ENCODE results near the gene CHCHD4. TPM values are rescaled to one million over a fixed set of nuclear protein-coding genes. Genes with fewer than 3 reads are reported as not detected.

CHCHD4 gene
- total and polyA plus RNA-seq, 2 experiments from 2014 or later, result 31.1 to 39.2 TPM

DNA sequence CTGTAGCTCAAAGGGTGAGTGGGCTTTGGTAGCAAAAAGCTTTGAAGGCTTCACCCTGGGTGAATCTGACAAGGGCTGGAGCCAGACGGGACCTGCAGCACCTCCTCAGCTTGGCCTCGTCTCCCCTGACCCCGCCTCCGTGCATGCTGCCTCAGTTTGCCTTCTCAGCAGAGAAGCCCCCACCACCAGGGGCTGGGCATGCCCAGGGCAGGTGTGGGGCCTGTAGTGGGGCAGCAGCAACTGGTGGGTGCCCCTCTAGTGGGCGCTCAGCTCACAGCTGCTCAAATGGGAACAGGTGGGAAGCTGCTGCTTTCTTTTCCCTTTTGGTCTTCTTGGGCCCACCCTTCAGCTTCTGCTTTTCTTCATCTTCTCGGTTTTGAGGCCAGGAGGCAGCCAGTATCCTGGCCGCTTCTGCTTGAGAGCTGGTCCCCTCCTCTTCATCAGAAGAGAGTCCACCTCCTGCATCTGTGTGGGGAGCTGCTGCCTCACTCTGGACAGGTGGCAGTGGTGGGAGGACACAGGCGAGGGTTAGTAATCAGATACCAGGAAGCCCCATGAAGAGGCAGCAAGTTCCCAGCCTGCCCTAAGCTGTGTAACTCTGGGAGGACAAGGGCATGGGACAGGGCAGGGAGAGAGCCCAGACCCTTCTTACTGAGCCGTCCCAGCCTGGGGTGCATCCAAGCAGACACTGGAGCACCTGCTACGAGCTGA is 21.2 kb upstream of the CHCHD4 start:
- no peaks in the 10 kb centered on the region; the same call in 1 of the 2 replicates for H3K36me3 ChIP-seq (ENCODE audit: insufficient read depth)
- Mint-ChIP-seq H3K36me3 (ENCODE audit: low read depth) (peaks cover 38% of the 10 kb centered on the region), H3K27me3 (ENCODE audit: insufficient read depth, low read depth, poor library complexity) (peaks cover 9% of the 10 kb centered on the region), H3K4me3 (no peak overlapping the region), H3K9me3 (no peaks in the 10 kb centered on the region), H3K27ac (peak overlapping the region; percentile 72; the same call in 1 of the 2 replicates), H3K4me1 (peaks cover 31% of the 10 kb centered on the region)
- H4K20me1 ChIP-seq (replicated peaks; ENCODE audit: insufficient read depth), result peaks cover 4% of the 10 kb centered on the region; the same call in 1 of the 2 replicates
- H3K79me2 ChIP-seq (replicated peaks; ENCODE audit: insufficient read depth), result no peaks in the 10 kb centered on the region
- H3K9me2 ChIP-seq (ENCODE audit: insufficient read depth), result no peaks in the 10 kb centered on the region
- H3K27me3 ChIP-seq (ENCODE audit: insufficient read depth), result no peaks in the 10 kb centered on the region
- peaks cover 12% of the 10 kb centered on the region for H3K4me1 ChIP-seq (ENCODE audit: insufficient read depth)
- H3F3A ChIP-seq (replicated peaks; ENCODE audit: low read depth), result no peaks in the 10 kb centered on the region
- peak; percentile 14 for DNase-seq (ENCODE audit: low spot score)
- no peak for ATAC-seq
- no peak overlapping the region for H2AFZ ChIP-seq
- no peak overlapping the region for H3K4me2 ChIP-seq
- H3K4me3 ChIP-seq, result no peak overlapping the region
- peak overlapping the region; percentile 36; the same call in 1 of the 2 replicates for H3K27ac ChIP-seq (ENCODE audit: low read depth)
- TF ChIP-seq CREB1 (CRISPR knock-in tag; IDR thresholded peaks at IDR 0.05; ENCODE audit: low read depth) (no peak), CTCF (conservative IDR thresholded peaks at IDR 0.05; ENCODE audit: low read depth in 2 of 2) (peak in 1 of 2 experiments; percentile 4; a peak in 1 of 4 replicates)

- no peaks in the 10 kb centered on the region for H3K27me3 ChIP-seq (ENCODE audit: insufficient read depth)
- H4K20me1 ChIP-seq (replicated peaks; ENCODE audit: insufficient read depth), result peaks cover 4% of the 10 kb centered on the region; the same call in 1 of the 2 replicates
- H3K4me1 Mint-ChIP-seq, result peaks cover 31% of the 10 kb centered on the region
- peak overlapping the region; percentile 36 for H3K27ac ChIP-seq (ENCODE audit: low read depth)
- DNase-seq (ENCODE audit: low spot score) (no peak), ATAC-seq (no peak)
- peak overlapping the region; percentile 30; the same call in 1 of the 2 replicates for H3K27ac Mint-ChIP-seq
- no peak overlapping the region for H3K4me2 ChIP-seq
- no peaks in the 10 kb centered on the region; the same call in 1 of the 2 replicates for H3K36me3 ChIP-seq (ENCODE audit: insufficient read depth)
- H3K9me2 ChIP-seq (ENCODE audit: insufficient read depth), result no peaks in the 10 kb centered on the region
- no peaks in the 10 kb centered on the region for H3F3A ChIP-seq (replicated peaks; ENCODE audit: low read depth)
- no peaks in the 10 kb centered on the region for H3K79me2 ChIP-seq (replicated peaks; ENCODE audit: insufficient read depth)
- peaks cover 7% of the 10 kb centered on the region for H3K27me3 Mint-ChIP-seq (ENCODE audit: insufficient read depth, low read depth, poor library complexity)
- H3K4me3 ChIP-seq, result no peak overlapping the region
- H2AFZ ChIP-seq, result no peak overlapping the region
- H3K36me3 Mint-ChIP-seq (ENCODE audit: low read depth), result peaks cover 39% of the 10 kb centered on the region
- H3K4me1 ChIP-seq (ENCODE audit: insufficient read depth), result peaks cover 12% of the 10 kb centered on the region
- no peak overlapping the region for H3K4me3 Mint-ChIP-seq
- H3K9me3 Mint-ChIP-seq, result no peaks in the 10 kb centered on the region
- no peak for TF ChIP-seq EZH2 (IDR thresholded peaks at IDR 0.05; ENCODE audit: low read depth, unreplicated experiment)
- TF ChIP-seq, protein P1, sequence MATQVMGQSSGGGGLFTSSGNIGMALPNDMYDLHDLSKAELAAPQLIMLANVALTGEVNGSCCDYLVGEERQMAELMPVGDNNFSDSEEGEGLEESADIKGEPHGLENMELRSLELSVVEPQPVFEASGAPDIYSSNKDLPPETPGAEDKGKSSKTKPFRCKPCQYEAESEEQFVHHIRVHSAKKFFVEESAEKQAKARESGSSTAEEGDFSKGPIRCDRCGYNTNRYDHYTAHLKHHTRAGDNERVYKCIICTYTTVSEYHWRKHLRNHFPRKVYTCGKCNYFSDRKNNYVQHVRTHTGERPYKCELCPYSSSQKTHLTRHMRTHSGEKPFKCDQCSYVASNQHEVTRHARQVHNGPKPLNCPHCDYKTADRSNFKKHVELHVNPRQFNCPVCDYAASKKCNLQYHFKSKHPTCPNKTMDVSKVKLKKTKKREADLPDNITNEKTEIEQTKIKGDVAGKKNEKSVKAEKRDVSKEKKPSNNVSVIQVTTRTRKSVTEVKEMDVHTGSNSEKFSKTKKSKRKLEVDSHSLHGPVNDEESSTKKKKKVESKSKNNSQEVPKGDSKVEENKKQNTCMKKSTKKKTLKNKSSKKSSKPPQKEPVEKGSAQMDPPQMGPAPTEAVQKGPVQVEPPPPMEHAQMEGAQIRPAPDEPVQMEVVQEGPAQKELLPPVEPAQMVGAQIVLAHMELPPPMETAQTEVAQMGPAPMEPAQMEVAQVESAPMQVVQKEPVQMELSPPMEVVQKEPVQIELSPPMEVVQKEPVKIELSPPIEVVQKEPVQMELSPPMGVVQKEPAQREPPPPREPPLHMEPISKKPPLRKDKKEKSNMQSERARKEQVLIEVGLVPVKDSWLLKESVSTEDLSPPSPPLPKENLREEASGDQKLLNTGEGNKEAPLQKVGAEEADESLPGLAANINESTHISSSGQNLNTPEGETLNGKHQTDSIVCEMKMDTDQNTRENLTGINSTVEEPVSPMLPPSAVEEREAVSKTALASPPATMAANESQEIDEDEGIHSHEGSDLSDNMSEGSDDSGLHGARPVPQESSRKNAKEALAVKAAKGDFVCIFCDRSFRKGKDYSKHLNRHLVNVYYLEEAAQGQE (IDR thresholded peaks at IDR 0.05; ENCODE audit: unreplicated experiment), result no peak
- TF ChIP-seq, protein P2, sequence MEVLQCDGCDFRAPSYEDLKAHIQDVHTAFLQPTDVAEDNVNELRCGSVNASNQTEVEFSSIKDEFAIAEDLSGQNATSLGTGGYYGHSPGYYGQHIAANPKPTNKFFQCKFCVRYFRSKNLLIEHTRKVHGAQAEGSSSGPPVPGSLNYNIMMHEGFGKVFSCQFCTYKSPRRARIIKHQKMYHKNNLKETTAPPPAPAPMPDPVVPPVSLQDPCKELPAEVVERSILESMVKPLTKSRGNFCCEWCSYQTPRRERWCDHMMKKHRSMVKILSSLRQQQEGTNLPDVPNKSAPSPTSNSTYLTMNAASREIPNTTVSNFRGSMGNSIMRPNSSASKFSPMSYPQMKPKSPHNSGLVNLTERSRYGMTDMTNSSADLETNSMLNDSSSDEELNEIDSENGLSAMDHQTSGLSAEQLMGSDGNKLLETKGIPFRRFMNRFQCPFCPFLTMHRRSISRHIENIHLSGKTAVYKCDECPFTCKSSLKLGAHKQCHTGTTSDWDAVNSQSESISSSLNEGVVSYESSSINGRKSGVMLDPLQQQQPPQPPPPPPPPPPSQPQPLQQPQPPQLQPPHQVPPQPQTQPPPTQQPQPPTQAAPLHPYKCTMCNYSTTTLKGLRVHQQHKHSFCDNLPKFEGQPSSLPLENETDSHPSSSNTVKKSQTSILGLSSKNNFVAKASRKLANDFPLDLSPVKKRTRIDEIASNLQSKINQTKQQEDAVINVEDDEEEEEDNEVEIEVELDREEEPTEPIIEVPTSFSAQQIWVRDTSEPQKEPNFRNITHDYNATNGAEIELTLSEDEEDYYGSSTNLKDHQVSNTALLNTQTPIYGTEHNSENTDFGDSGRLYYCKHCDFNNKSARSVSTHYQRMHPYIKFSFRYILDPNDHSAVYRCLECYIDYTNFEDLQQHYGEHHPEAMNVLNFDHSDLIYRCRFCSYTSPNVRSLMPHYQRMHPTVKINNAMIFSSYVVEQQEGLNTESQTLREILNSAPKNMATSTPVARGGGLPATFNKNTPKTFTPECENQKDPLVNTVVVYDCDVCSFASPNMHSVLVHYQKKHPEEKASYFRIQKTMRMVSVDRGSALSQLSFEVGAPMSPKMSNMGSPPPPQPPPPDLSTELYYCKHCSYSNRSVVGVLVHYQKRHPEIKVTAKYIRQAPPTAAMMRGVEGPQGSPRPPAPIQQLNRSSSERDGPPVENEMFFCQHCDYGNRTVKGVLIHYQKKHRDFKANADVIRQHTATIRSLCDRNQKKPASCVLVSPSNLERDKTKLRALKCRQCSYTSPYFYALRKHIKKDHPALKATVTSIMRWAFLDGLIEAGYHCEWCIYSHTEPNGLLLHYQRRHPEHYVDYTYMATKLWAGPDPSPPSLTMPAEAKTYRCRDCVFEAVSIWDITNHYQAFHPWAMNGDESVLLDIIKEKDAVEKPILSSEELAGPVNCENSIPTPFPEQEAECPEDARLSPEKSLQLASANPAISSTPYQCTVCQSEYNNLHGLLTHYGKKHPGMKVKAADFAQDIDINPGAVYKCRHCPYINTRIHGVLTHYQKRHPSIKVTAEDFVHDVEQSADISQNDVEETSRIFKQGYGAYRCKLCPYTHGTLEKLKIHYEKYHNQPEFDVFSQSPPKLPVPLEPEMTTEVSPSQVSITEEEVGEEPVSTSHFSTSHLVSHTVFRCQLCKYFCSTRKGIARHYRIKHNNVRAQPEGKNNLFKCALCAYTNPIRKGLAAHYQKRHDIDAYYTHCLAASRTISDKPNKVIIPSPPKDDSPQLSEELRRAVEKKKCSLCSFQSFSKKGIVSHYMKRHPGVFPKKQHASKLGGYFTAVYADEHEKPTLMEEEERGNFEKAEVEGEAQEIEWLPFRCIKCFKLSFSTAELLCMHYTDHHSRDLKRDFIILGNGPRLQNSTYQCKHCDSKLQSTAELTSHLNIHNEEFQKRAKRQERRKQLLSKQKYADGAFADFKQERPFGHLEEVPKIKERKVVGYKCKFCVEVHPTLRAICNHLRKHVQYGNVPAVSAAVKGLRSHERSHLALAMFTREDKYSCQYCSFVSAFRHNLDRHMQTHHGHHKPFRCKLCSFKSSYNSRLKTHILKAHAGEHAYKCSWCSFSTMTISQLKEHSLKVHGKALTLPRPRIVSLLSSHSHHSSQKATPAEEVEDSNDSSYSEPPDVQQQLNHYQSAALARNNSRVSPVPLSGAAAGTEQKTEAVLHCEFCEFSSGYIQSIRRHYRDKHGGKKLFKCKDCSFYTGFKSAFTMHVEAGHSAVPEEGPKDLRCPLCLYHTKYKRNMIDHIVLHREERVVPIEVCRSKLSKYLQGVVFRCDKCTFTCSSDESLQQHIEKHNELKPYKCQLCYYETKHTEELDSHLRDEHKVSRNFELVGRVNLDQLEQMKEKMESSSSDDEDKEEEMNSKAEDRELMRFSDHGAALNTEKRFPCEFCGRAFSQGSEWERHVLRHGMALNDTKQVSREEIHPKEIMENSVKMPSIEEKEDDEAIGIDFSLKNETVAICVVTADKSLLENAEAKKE (CRISPR knock-in tag; IDR thresholded peaks at IDR 0.05), result no peak
- TF ChIP-seq STAT1 (IDR thresholded peaks at IDR 0.05; ENCODE audit: unreplicated experiment), result no peak
- no peak for TF ChIP-seq NANOG (IDR thresholded peaks at IDR 0.05; ENCODE audit: borderline replicate concordance)
- TF ChIP-seq EZH2phosphoT487 (IDR thresholded peaks at IDR 0.05; ENCODE audit: unreplicated experiment), result no peak
- no peak for TF ChIP-seq ZNF114 (CRISPR knock-in tag; IDR thresholded peaks at IDR 0.05)
These were observed 20.6 kb upstream of the CHCHD4 start for GRCh38 chr3:14145236-14145635.

Data from GM23338 (cell line).